Activated naive CD8-positive, alpha-beta T cell treated with anti-CD3 and anti-CD28 coated beads, Interleukin-2, amount 50 U/mL, for 24 hours (primary cell): ENCODE data around the gene CREB3L1.
A peak's percentile ranks its signal among the peaks of the same experiment; 100 is the strongest.

Experiments used
- ATAC-seq: fragments of 150-1000 bp; cut with Tn5 transposase; one replicate; pipeline ENCODE4 v1.10.0; 2021
- DNase-seq: peaks from one replicate; pipeline ENCODE4 v3.0.0; 2021
- H3K27ac Mint-ChIP-seq: one replicate; pipeline ENCODE4 v1.8.0; 2021; ENCODE audit warnings: mild to moderate bottlenecking, mixed read lengths
- H3K27me3 Mint-ChIP-seq: one replicate; pipeline ENCODE4 v1.8.0; 2021; ENCODE audit warnings: mixed read lengths
- H3K36me3 Mint-ChIP-seq: one replicate; pipeline ENCODE4 v1.8.0; 2021; ENCODE audit warnings: low read depth, mixed read lengths
- H3K4me1 Mint-ChIP-seq: one replicate; pipeline ENCODE4 v1.8.0; 2021; ENCODE audit warnings: mixed read lengths
- H3K4me3 Mint-ChIP-seq: one replicate; pipeline ENCODE4 v1.8.0; 2021; ENCODE audit warnings: mild to moderate bottlenecking, moderate library complexity, mixed read lengths
- H3K9me3 Mint-ChIP-seq: one replicate; pipeline ENCODE4 v1.8.0; 2021; ENCODE audit warnings: mixed read lengths

CREB3L1 gene

DNA sequence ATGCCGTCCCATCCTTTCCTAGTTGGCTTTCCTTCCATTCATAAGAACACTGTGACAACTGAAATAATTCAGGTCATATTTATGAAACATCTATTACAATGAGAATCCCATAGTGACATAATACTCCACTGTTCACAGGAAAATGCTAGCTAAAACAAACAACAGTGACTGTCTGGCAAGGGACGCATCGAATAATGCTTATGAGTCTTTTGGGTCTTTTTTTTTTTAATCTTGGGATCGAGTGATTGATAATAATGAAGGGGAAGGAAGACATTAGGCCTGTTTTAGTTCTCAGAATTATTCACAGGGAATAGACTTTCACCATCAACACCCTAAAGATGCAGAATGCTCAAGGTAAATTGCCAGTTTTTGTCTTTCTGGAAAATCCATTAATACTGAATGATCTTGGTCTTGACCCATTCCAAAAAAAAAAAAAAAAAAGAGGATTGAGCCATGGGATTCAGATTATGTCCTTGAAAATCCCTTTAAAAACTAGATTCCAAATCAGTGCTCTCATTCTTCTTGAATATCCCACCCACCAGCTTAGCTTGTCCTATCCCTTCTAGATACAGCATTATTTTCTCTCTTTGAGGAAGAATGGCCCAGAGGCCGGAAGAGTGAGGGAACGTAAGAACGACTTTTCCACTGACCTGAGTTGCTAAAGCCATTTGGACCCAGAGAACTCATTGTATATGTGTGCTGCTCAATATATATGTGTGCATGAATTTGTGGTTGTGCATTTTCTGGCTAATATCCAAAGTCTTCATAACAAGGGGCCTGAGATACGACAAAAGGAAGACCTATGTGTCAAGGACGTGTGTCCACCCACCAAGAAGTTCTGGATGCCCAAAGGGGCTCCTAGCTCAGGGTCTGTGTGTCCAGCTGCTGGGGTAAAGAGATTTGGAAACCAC, 35.2 kb upstream of the CREB3L1 start:
- Mint-ChIP-seq H3K4me3 (peak overlapping the region; percentile 88), H3K36me3 (no peaks in the 10 kb centered on the region), H3K9me3 (no peaks in the 10 kb centered on the region), H3K4me1 (peaks cover 33% of the 10 kb centered on the region), H3K27ac (peak overlapping the region; percentile 96), H3K27me3 (peaks cover 13% of the 10 kb centered on the region)
- no peak for DNase-seq
- ATAC-seq = no peak

DNA sequence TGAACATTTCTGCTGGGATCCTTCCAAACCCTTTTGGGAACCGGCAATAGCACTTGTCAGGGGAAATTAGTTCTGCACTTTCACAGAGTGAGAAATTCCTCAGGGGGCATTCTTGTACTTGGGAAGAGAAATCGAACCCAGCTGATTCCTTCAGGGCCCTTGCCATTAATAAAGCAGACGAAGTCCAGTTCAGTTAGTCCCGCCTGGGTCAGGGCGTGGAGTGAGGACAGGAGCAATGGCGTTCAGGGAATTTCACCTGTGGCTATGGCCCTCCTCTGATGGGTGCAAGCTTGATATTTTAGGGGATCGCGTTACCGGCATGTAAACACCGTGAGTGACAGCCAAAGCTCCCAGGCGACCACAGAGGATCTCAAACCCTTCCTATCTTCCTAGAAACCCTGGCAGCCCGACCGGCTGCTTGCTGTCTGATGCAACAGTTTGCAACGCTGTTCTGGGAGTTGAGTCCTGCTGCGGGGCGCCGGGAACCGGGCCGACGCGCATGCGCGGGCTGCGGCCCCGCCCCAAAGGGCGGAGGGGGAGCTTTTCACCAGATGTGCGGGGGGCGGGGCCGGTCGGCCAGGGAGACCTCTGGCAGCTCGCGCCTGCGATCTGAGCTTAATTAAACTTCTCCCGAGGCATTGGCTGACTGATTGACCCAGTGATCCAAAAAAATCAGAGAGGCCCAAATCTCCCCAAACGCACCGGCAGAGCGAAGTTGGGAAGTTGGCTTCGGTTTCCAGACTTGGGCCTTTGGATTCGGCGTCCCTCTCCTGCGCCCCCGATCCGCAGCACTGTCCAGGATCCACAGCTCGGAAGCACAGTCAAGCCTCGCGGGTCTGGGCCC, 34.3 kb upstream of the CREB3L1 start:
- DNase-seq = peak; percentile 95
- ATAC-seq = peak; percentile 77
- H3K27ac Mint-ChIP-seq = peak overlapping the region; percentile 96
- peak overlapping the region; percentile 88 for H3K4me3 Mint-ChIP-seq
- H3K4me1 Mint-ChIP-seq = peaks cover 28% of the 10 kb centered on the region
- H3K9me3 Mint-ChIP-seq = no peaks in the 10 kb centered on the region
- H3K36me3 Mint-ChIP-seq = no peaks in the 10 kb centered on the region
- H3K27me3 Mint-ChIP-seq = peaks cover 8% of the 10 kb centered on the region

DNA sequence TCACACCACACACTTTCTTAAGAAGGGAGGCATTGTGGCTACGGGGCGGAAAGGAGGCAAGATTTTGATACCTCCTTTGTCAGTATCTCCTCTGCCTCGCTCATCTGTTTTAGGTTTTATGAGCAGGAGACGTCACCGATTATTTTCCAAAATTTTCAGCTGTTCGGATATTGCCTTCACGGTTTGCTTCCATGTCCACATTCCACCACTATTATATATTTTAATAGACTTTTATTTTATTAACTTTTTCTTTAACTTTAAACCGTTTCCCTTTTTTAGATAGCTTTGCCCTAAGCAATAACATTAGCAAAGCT, 33.7 kb upstream of the CREB3L1 start:
- Mint-ChIP-seq H3K4me1 (peaks cover 27% of the 10 kb centered on the region), H3K27ac (peak overlapping the region; percentile 96), H3K9me3 (no peaks in the 10 kb centered on the region), H3K36me3 (no peaks in the 10 kb centered on the region), H3K27me3 (peaks cover 8% of the 10 kb centered on the region), H3K4me3 (peak overlapping the region; percentile 88)
- DNase-seq (no peak), ATAC-seq (no peak)

DNA sequence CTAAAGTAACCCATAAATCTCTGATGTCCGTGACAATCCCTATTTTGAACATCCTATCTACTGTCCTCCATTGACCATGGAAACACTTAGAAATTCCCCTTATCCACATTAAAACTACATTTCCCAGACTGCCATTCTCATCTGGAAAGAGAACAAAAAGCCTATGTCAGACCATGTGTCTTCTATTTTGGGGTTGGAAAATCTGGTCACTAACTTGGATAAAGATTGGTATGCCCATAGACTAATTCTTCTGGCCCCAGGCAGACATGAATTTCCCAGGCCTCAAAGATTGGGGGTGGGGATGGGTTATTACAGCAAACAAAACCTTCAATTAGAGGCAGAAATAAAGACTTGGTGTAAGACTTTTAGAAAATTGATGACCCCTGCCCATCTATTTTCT, 30.9 kb upstream of the CREB3L1 start:
- Mint-ChIP-seq H3K36me3 (no peaks in the 10 kb centered on the region), H3K27ac (no peak overlapping the region), H3K4me3 (no peak overlapping the region), H3K4me1 (peaks cover 22% of the 10 kb centered on the region), H3K9me3 (no peaks in the 10 kb centered on the region), H3K27me3 (peaks cover 4% of the 10 kb centered on the region)
- ATAC-seq (no peak), DNase-seq (no peak)

DNA sequence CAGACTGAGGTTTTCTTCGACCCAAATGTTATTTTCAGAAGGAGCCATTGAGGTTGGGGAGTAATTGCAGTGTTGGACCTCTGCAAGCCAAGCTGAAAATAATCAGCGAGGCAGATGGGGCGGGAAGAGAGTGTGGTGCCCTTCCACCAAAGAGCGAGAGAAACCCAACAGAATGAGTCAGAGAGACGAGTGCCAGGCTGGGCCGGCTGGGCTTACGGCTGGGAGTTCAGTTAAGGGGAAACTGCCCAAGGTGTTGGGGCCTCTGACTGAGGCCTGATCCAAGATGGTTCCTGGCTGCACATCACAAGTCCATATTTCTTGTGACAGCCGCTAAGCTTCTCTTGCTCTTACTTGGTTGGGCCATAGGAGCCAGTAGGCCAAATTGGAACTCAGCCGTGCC, 30.4 kb upstream of the CREB3L1 start:
- no peaks in the 10 kb centered on the region for H3K36me3 Mint-ChIP-seq
- ATAC-seq = no peak

DNA sequence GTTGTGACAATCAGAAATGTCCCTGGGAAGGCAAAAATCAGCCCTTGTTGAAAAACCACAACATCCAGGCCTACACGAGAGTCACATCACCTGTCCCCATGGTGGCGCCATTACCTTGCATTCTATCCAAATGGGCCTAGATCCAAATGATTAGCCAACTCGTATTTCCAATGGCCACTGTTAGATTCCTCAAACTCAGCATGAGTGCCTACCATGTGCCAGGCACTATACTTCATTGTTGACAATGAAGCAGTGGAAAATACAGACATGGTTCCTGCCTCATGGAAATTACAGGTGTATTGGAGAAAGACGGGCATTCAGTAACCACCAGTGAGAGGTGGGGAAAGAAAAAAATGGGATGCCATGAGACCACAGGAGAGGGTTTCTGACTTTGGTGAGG, 29.8 kb upstream of the CREB3L1 start:
- no peaks in the 10 kb centered on the region for H3K36me3 Mint-ChIP-seq
- ATAC-seq (no peak), DNase-seq (peak; percentile 30)
- no peaks in the 10 kb centered on the region for H3K9me3 Mint-ChIP-seq
- H3K27ac Mint-ChIP-seq = no peak overlapping the region
- peaks cover 4% of the 10 kb centered on the region for H3K27me3 Mint-ChIP-seq
- no peak overlapping the region for H3K4me3 Mint-ChIP-seq
- H3K4me1 Mint-ChIP-seq = peaks cover 19% of the 10 kb centered on the region

More for the DNA sequence above, 30.4 kb upstream of the CREB3L1 start:
- Mint-ChIP-seq H3K27me3 (peaks cover 4% of the 10 kb centered on the region), H3K27ac (no peak overlapping the region), H3K4me1 (peaks cover 22% of the 10 kb centered on the region), H3K9me3 (no peaks in the 10 kb centered on the region), H3K4me3 (no peak overlapping the region)
- no peak for DNase-seq

DNA sequence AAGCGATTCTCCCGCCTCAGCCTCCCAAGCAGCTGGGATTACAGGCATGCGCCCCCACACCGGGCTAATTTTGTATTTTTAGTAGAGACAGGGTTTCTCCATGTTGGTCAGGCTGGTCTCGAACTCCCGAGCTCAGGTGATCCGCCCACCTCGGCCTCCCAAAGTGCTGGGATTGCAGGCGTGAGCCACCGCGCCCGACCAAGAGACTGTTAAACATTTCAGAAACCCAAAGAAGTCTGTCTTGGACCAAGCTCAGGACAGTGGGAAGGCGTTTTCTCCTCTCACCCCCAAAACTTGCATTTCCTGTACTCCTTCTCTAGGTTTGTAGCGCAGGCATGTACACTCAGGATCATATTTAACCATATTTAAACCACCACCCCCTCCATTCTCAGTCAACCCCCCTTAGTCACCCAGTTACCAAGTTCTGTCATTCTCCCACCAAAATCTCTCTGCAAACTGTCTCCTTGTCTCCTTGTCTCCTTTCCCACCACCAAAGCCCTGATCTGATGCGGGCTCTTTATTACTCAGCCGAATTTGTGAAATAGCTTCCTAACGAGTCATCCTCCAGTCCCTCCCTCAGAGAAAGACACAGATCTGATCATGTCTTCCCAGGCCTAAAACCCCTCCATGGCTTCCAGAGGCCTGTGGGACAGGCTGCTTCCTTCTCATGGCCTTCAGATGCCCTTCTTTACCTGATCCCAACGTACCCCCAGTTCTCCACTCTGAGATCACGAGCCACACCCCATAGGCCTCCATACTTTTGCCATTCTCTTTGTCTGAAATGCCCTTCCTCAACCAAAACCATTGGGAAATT, 29.0 kb upstream of the CREB3L1 start:
- Mint-ChIP-seq H3K9me3 (no peaks in the 10 kb centered on the region), H3K27me3 (peaks cover 2% of the 10 kb centered on the region), H3K4me3 (no peak overlapping the region), H3K36me3 (no peaks in the 10 kb centered on the region), H3K4me1 (peaks cover 10% of the 10 kb centered on the region), H3K27ac (no peak overlapping the region)
- ATAC-seq (peak; percentile 48), DNase-seq (no peak)

DNA sequence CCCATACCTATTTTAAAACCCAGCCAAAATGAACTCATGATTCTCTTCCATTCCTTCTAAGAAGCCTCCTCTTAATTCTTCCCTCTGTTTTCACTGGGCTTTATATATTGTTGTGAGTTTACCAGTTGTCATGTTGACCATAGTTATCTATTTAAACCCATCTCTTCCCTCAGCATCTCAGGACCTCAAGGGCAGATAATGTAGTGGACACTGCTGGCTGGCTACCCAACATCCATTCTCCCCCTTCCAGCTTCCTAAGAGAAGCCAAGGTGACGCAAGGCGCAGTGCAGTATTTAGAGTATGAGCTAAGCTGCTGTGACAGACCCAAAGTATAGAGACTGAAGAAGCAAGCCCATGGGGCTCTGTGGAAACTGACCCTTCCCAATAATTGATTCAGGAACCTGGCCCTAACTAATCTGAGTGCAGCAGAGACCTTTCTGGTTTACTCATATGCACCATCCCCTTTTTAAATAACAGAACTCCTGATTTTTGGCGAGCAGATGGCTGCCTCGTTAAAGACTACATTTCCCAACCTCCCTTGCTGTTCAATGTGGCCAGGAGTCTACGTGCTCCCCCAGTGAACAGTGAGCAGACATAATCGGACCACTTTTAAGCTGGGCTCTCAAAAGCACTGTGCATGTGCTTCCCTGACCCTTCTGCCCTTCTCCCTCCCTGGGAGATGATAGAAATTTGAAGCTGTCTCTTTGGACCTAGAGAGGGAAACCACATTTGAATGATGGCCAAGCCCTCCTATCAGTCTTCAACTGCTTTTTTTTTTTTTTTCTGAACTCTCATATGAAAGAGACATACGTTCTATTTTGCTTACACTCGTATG, 28.1 kb upstream of the CREB3L1 start:
- no peak for DNase-seq
- H3K4me3 Mint-ChIP-seq = no peak overlapping the region
- H3K9me3 Mint-ChIP-seq = no peaks in the 10 kb centered on the region
- H3K27ac Mint-ChIP-seq = no peak overlapping the region
- peaks cover 2% of the 10 kb centered on the region for H3K27me3 Mint-ChIP-seq
- no peak for ATAC-seq
- peaks cover 8% of the 10 kb centered on the region for H3K4me1 Mint-ChIP-seq
- H3K36me3 Mint-ChIP-seq = no peaks in the 10 kb centered on the region

DNA sequence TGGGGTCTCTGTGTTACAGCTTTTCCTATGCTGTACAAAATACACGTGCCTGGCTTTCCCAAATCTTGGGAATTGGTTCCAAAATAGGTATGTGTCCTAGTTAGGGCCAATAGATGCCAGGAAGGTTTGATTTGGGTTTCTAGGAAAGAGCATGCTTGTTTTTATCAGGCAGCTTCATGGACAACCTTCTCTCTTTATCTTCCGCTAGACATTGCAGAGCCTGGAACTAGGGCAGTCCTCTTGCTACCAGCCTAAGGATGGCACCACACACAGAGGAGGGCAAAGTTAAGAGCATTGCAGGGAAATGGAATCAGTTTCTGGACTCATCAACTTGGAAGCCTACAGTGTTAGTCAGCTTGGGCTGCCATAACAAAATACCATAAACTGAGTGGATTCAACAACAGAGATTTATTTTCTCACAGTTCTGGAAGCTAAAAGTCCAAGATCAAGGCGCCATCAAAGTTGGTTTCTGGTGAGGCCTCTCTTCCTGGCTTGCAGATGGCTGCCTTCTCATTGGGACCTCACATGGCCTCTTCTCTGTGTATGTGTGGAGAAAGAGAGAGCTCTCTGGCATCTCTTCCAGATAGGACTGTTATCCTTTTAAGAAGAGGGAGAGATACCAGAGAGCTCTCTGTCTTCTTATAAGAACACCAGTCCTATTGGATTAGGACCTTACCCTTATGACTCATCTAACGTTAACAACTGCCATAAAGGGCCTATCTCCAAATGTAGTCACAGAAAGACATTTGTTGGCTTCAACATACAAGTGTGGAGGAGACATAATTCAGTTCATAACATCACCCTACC, 27.3 kb upstream of the CREB3L1 start:
- ATAC-seq = no peak
- Mint-ChIP-seq H3K36me3 (no peaks in the 10 kb centered on the region), H3K27ac (no peak overlapping the region), H3K4me1 (peaks cover 8% of the 10 kb centered on the region), H3K4me3 (no peak overlapping the region), H3K27me3 (peaks cover 2% of the 10 kb centered on the region), H3K9me3 (no peaks in the 10 kb centered on the region)
- DNase-seq = no peak

DNA sequence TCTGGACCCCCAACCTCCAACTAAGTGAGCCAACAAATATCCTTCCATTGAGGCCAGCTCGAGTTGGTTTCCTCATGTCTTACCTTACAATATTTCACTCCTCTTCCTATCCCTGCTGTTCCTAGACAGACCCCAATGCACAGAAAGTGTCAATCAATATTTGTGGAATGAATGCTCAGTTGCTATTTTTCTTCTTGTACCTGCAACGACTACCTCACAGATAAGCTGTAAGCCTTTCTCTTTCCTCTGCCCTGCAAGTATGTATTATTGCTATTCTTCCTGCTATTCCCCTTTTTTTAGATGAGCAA, 26.8 kb upstream of the CREB3L1 start:
- Mint-ChIP-seq H3K27me3 (no peaks in the 10 kb centered on the region), H3K4me3 (no peak overlapping the region), H3K4me1 (peaks cover 8% of the 10 kb centered on the region), H3K36me3 (no peaks in the 10 kb centered on the region), H3K27ac (no peak overlapping the region), H3K9me3 (no peaks in the 10 kb centered on the region)
- DNase-seq (no peak), ATAC-seq (no peak)

DNA sequence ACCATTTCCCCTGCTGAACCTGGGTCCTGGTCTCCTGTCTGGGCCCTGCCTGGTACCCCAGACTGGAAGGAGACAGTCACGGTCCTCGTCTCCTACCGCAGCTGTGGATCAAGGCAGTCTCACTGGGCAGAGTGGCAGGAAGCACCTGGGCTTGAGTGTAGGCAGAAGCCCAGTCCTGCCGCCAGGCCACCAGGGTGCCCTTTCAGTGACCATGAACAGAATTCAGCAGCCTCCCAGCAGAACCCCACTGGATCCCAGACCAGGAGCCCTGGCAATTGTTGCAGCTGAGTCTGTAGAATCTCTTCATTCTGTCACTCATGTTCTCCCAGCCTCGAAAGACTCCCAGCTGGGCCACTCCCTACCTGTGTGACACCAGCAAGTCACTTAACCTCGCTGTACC, 25.5 kb upstream of the CREB3L1 start:
- Mint-ChIP-seq H3K27ac (no peak overlapping the region), H3K9me3 (no peaks in the 10 kb centered on the region), H3K4me1 (peaks cover 8% of the 10 kb centered on the region), H3K36me3 (no peaks in the 10 kb centered on the region), H3K27me3 (no peaks in the 10 kb centered on the region), H3K4me3 (no peak overlapping the region)
- DNase-seq = no peak
- ATAC-seq = no peak

DNA sequence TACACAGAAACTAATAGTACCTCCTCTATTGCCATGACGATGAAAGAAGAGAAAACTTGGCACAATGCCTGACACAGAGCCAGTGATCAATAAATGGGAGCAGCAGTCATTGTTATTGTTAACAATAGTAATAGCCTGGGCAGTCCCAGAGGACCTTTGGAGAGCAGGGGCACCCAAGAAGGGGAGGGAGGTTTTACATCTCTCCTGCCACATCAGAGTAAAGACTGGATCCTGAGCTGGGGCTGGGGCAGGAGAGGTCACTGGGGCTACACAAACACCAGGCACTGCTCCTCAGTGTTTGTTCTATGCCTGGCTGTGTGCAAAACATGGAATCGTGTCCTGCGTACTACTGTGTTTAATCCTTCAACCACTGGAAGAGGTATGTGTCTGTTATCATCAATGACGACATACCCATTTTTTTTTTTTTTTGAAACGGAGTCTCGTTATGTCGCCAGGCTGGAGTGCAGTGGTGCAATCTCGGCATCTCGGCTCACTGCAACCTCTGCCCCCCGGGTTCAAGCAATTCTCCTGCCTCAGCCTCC, 25.0 kb upstream of the CREB3L1 start:
- Mint-ChIP-seq H3K36me3 (no peaks in the 10 kb centered on the region), H3K4me3 (no peak overlapping the region), H3K4me1 (peaks cover 8% of the 10 kb centered on the region), H3K27me3 (no peaks in the 10 kb centered on the region), H3K27ac (no peak overlapping the region), H3K9me3 (no peaks in the 10 kb centered on the region)
- ATAC-seq = no peak
- no peak for DNase-seq
